GM10266 (cell line): ENCODE data around the gene GNAS-AS1.

Experiments
- DNase-seq: peaks from one replicate; pipeline ENCODE4 v3.0.0; 2012; ENCODE audit errors: extremely low spot score
- CTCF ChIP-seq: IDR thresholded peaks from 2 replicates; pipeline ENCODE4 v1.5.1; 2012; ENCODE audit warnings: mild to moderate bottlenecking, low read depth; ENCODE audit not compliant: control insufficient read depth, insufficient read depth; ENCODE audit errors: missing control alignments

Gene GNAS-AS1

GRCh38 chr20:58891086-58891717, 40.5 kb upstream of the GNAS-AS1 start:
- TF ChIP-seq CTCF = no peak
- peak; percentile 90 for DNase-seq

GRCh38 chr20:58890518-58891085, 39.9 kb upstream of the GNAS-AS1 start:
- DNase-seq = peak; percentile 73
- no peak for TF ChIP-seq CTCF

GRCh38 chr20:58889798-58890517, 39.3 kb upstream of the GNAS-AS1 start:
- no peak for TF ChIP-seq CTCF
- DNase-seq = peak; percentile 34

- no peak for DNase-seq
- no peak for TF ChIP-seq CTCF
Measured at GRCh38 chr20:58889334-58889760, 38.6 kb upstream of the GNAS-AS1 start.

- no peak for TF ChIP-seq CTCF
- DNase-seq = peak; percentile 91
Measured at GRCh38 chr20:58888521-58889333, 38.0 kb upstream of the GNAS-AS1 start.

GRCh38 chr20:58888103-58888502, 37.4 kb upstream of the GNAS-AS1 start:
- TF ChIP-seq CTCF = no peak
- DNase-seq = no peak
